ENCODE results near the gene CXCL16. TPM values are rescaled to one million over a fixed set of nuclear protein-coding genes. Genes with fewer than 3 reads are reported as not detected.

The CXCL16 gene
- total RNA-seq, 6 experiments from 2014 or later: 0.31 to 0.92 (median 0.62) TPM

DNA sequence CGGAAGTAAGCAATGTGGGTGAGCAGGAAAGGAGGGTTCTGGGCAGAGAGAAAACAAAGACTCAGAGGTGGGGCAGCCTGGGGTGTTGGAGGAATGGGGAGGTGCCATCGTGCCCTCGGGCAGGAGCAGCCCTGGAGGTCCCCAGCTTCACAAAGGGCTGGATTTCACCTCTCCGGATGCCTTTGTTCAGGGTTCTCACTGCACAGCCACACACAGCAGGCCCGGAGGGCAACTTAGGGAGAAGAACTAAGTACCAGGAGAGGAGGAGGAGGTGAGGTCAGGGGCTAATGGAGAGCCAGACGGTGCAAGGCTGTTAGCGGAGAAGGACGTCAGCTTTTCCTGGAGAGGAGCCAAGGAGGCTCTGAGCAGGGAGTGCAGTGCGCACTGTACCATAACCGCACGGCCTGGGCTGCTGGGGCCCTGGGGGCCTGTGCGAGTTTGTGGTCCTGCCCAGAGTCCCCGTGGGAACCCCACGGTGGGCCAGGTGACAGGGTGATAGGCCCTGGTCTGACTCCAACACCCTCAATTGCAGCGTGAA, 20.0 kb downstream of the CXCL16 start:
- Mint-ChIP-seq H3K36me3 (ENCODE audit: low read depth) (no peaks in the 10 kb centered on the region), H3K4me1 (ENCODE audit: low read depth) (peaks cover 13% of the 10 kb centered on the region)

DNA sequence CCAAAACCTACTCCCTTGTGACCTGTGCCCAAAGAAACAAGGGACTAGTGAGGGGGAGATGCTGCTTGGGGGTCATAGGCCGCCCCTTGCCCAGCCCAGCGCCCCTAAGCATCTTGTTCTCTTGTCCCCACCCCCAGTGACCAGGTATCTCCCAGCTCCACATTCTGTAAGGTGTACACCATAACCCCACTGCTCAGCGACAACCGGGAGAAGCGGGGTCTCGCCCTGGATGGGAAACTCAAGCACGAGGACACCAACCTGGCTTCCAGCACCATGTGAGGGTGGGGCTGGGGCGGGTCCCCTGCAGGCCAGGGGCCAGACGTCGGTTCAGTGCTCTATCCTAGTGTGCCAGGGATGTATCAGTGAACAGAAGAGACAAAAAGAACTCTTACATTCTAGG, 20.6 kb downstream of the CXCL16 start:
- no peaks in the 10 kb centered on the region for H3K36me3 Mint-ChIP-seq (ENCODE audit: low read depth)
- TF ChIP-seq CTCF (IDR thresholded peaks at IDR 0.05): no peak
- H3K27ac Mint-ChIP-seq: no peak overlapping the region
- no peaks in the 10 kb centered on the region for H3K9me3 Mint-ChIP-seq
- DNase-seq: no peak
- H3K4me1 Mint-ChIP-seq (ENCODE audit: low read depth): peaks cover 13% of the 10 kb centered on the region
- no peaks in the 10 kb centered on the region; the same call in none of the 2 replicates for H3K27me3 Mint-ChIP-seq (ENCODE audit: insufficient read depth)
- no peak overlapping the region for H3K4me3 Mint-ChIP-seq

More for the DNA sequence above, 20.0 kb downstream of the CXCL16 start:
- no peaks in the 10 kb centered on the region for H3K9me3 Mint-ChIP-seq
- TF ChIP-seq CTCF (IDR thresholded peaks at IDR 0.05): no peak
- H3K27me3 Mint-ChIP-seq (ENCODE audit: insufficient read depth): no peaks in the 10 kb centered on the region; the same call in none of the 2 replicates
- H3K27ac Mint-ChIP-seq: no peak overlapping the region
- DNase-seq: no peak
- H3K4me3 Mint-ChIP-seq: no peak overlapping the region

- Mint-ChIP-seq H3K4me1 (ENCODE audit: low read depth) (peaks cover 13% of the 10 kb centered on the region), H3K9me3 (no peaks in the 10 kb centered on the region), H3K27ac (no peak overlapping the region), H3K27me3 (ENCODE audit: insufficient read depth) (no peaks in the 10 kb centered on the region; the same call in none of the 2 replicates), H3K36me3 (ENCODE audit: low read depth) (no peaks in the 10 kb centered on the region), H3K4me3 (no peak overlapping the region)
- no peak for DNase-seq
- no peak for TF ChIP-seq CTCF (IDR thresholded peaks at IDR 0.05)
Observed at GRCh38 chr17:4718276-4718675, 21.5 kb downstream of the CXCL16 start.

- Mint-ChIP-seq H3K27me3 (ENCODE audit: insufficient read depth) (no peaks in the 10 kb centered on the region; the same call in none of the 2 replicates), H3K36me3 (ENCODE audit: low read depth) (no peaks in the 10 kb centered on the region), H3K27ac (no peak overlapping the region), H3K4me1 (ENCODE audit: low read depth) (peaks cover 13% of the 10 kb centered on the region), H3K4me3 (no peak overlapping the region), H3K9me3 (no peaks in the 10 kb centered on the region)
- TF ChIP-seq CTCF (IDR thresholded peaks at IDR 0.05): no peak
- DNase-seq: no peak
Observed at GRCh38 chr17:4717791-4718190, 21.9 kb downstream of the CXCL16 start.

DNA sequence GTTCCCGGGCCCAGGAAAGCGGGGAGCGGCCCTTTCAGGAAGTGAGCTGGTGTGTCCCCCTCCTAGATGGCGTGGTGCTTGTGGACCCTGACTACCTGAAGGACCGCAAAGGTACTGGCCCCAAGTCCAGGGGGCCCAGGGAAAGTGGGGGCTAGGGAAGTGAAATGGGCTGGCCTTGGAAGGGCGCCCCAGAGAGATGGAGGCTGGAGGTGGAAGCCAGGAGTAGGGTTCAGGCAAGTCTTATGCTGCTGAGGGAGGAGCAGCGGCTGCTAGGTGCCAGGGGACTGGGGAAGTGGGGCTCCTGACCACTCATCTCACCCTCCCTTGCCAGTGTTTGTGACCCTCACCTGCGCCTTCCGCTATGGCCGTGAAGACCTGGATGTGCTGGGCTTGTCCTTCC, 23.6 kb downstream of the CXCL16 start:
- Mint-ChIP-seq H3K27me3 (ENCODE audit: insufficient read depth) (no peaks in the 10 kb centered on the region; the same call in none of the 2 replicates), H3K4me3 (no peak overlapping the region), H3K4me1 (ENCODE audit: low read depth) (peaks cover 6% of the 10 kb centered on the region; the same call in 1 of the 2 replicates), H3K9me3 (no peaks in the 10 kb centered on the region), H3K36me3 (ENCODE audit: low read depth) (no peaks in the 10 kb centered on the region), H3K27ac (no peak overlapping the region)
- no peak for DNase-seq
- no peak for TF ChIP-seq CTCF (IDR thresholded peaks at IDR 0.05)

All from HFFc6 (cell line).